SK-N-SH treated with all-trans-retinoic acid at 6 μM for 48 hours (cell line): ENCODE results near the gene TMPRSS11E.

Experiments
- BACH2 ChIP-seq: fragments of 250-450 bp; sonication (Bioruptor Pico); IDR thresholded peaks from 2 replicates; pipeline ENCODE4 v1.9.0; 2021; ENCODE audit warnings: mild to moderate bottlenecking, borderline replicate concordance
- CREB5 ChIP-seq: fragments of 250-450 bp; sonication (Bioruptor Pico); IDR thresholded peaks from 2 replicates; pipeline ENCODE4 v1.5.1; 2020; ENCODE audit warnings: low read depth, mild to moderate bottlenecking, moderate library complexity
- RARB ChIP-seq: fragments of 250-450 bp; sonication (Bioruptor Pico); IDR thresholded peaks from 2 replicates; pipeline ENCODE4 v1.8.0; 2021; ENCODE audit warnings: mild to moderate bottlenecking, moderate library complexity
- SNAI2 ChIP-seq: fragments of 250-450 bp; sonication (Bioruptor Pico); IDR thresholded peaks from 2 replicates; pipeline ENCODE4 v1.5.0; 2020; ENCODE audit warnings: mild to moderate bottlenecking, moderate library complexity
- ZFP3 ChIP-seq: fragments of 250-450 bp; sonication (Bioruptor Pico); IDR thresholded peaks from 2 replicates; pipeline ENCODE4 v1.5.0; 2020; ENCODE audit warnings: mild to moderate bottlenecking, moderate library complexity
- ZNF70 ChIP-seq: fragments of 450-650 bp; formaldehyde crosslinking; IDR thresholded peaks from 2 replicates; pipeline ENCODE4 v1.5.0; 2020; ENCODE audit warnings: mild to moderate bottlenecking, moderate library complexity

- TF ChIP-seq SNAI2 (CRISPR knock-in tag) (no peak), BACH2 (CRISPR knock-in tag) (no peak), RARB (CRISPR knock-in tag) (no peak), CREB5 (CRISPR knock-in tag) (no peak), ZNF70 (no peak), ZFP3 (CRISPR knock-in tag) (no peak)
These were observed 22.2 kb downstream of the TMPRSS11E start for GRCh38 chr4:68469482-68469881.
